ENCODE data around the gene USH1C. TPM values are rescaled to one million over a fixed set of nuclear protein-coding genes. Genes with fewer than 3 reads are reported as not detected.

USH1C gene
- total RNA-seq, 1 donor, result not detected

DNA sequence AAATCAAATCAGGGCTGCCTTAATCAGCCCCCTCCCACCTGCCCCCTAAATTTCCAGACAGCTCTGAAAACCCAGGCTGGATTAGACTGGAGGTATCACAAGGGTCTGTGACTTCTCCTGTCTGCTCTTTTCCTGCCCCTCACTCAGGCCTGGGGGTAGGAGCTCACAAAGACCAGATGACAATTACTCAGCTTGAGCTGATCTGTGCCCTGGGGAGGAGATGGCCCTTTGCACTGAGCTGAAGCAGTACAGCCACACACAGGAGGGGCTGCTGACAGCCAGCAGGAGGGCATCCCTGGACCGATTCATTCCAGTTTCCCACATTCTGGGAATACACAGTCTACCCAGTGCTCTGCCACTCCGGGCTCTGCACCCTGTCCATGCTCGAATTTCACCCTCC, 71.7 kb downstream of the USH1C start:
- Histone ChIP-seq H4K20me1 (ENCODE audit: insufficient read depth, low read length) (no peaks in the 10 kb centered on the region), H3K4me1 (ENCODE audit: insufficient read depth, low read length) (no peaks in the 10 kb centered on the region), H3K36me3 (ENCODE audit: insufficient read depth, low read length) (no peaks in the 10 kb centered on the region), H3K9me3 (ENCODE audit: low read depth, low read length) (no peaks in the 10 kb centered on the region), H3K4me3 (ENCODE audit: insufficient read depth, low read length) (no peak overlapping the region), H3K27ac (ENCODE audit: low read depth, low read length) (no peak overlapping the region), H3K79me2 (ENCODE audit: insufficient read depth, low read length) (no peaks in the 10 kb centered on the region), H3K4me2 (ENCODE audit: insufficient read depth, low read length) (no peak overlapping the region), H3K27me3 (ENCODE audit: insufficient read depth, low read length) (peaks cover 37% of the 10 kb centered on the region), H2AFZ (ENCODE audit: low read length) (no peak overlapping the region)
- TF ChIP-seq, protein P1, sequence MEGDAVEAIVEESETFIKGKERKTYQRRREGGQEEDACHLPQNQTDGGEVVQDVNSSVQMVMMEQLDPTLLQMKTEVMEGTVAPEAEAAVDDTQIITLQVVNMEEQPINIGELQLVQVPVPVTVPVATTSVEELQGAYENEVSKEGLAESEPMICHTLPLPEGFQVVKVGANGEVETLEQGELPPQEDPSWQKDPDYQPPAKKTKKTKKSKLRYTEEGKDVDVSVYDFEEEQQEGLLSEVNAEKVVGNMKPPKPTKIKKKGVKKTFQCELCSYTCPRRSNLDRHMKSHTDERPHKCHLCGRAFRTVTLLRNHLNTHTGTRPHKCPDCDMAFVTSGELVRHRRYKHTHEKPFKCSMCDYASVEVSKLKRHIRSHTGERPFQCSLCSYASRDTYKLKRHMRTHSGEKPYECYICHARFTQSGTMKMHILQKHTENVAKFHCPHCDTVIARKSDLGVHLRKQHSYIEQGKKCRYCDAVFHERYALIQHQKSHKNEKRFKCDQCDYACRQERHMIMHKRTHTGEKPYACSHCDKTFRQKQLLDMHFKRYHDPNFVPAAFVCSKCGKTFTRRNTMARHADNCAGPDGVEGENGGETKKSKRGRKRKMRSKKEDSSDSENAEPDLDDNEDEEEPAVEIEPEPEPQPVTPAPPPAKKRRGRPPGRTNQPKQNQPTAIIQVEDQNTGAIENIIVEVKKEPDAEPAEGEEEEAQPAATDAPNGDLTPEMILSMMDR (IDR thresholded peaks at IDR 0.05; ENCODE audit: extremely low read depth, low read depth, low read length), result no peak
- DNase-seq (ENCODE audit: insufficient read length, low spot score, missing footprints), result no peak

DNA sequence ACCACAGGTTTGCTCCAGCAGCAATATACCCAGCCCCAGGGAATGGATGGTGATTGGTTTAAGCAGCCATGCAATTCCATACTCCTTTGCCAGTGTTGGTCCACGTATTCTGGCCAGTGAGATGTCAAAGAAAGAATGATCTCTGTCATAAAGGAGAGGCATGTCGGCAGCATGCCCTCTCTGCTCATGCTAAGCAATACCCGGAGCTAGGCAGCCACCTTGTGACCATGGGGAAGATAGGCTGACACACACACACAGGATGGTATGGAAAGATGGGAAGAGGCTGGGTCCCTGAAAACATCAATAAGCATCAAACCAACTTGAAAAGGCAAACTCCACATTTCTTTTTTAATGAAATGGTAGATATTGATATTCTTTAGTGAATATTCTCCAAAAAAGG, 72.7 kb downstream of the USH1C start:
- H3K27ac ChIP-seq (ENCODE audit: low read depth, low read length), result no peak overlapping the region
- no peaks in the 10 kb centered on the region for H3K9me3 ChIP-seq (ENCODE audit: low read depth, low read length)
- H3K36me3 ChIP-seq (ENCODE audit: insufficient read depth, low read length), result no peaks in the 10 kb centered on the region
- no peak overlapping the region for H3K4me3 ChIP-seq (ENCODE audit: insufficient read depth, low read length)
- TF ChIP-seq, protein P1 (IDR thresholded peaks at IDR 0.05; ENCODE audit: extremely low read depth, low read depth, low read length), result no peak
- no peaks in the 10 kb centered on the region for H3K4me1 ChIP-seq (ENCODE audit: insufficient read depth, low read length)
- H3K4me2 ChIP-seq (ENCODE audit: insufficient read depth, low read length), result no peak overlapping the region
- H4K20me1 ChIP-seq (ENCODE audit: insufficient read depth, low read length), result no peaks in the 10 kb centered on the region
- no peak overlapping the region for H2AFZ ChIP-seq (ENCODE audit: low read length)
- H3K79me2 ChIP-seq (ENCODE audit: insufficient read depth, low read length), result no peaks in the 10 kb centered on the region
- peak; percentile 62 for DNase-seq (ENCODE audit: insufficient read length, low spot score, missing footprints)
- peaks cover 32% of the 10 kb centered on the region for H3K27me3 ChIP-seq (ENCODE audit: insufficient read depth, low read length)

DNA sequence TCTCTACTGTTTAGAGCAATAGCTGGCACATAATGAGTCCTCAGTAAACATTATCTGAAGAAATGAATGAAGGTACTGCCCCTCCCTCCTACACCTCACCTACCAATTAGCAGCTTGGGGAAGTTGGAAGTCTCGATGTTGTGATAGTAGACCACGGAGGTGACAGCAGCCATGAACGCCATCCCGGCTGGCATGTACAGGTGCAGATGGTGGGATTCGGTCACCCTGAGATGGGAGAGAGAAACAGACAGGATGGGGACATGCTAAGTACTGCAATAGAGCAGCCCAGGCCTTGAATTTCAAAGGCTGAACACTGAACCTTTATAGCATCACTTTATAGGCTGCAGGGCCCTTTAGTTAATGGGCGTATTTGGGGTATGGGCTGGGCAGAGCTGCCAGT, 74.2 kb downstream of the USH1C start:
- peak; percentile 61 for DNase-seq (ENCODE audit: insufficient read length, low spot score, missing footprints)
- Histone ChIP-seq H3K4me3 (ENCODE audit: insufficient read depth, low read length) (no peak overlapping the region), H3K27me3 (ENCODE audit: insufficient read depth, low read length) (peaks cover 20% of the 10 kb centered on the region), H3K4me1 (ENCODE audit: insufficient read depth, low read length) (no peaks in the 10 kb centered on the region), H2AFZ (ENCODE audit: low read length) (no peak overlapping the region), H3K27ac (ENCODE audit: low read depth, low read length) (no peak overlapping the region), H4K20me1 (ENCODE audit: insufficient read depth, low read length) (no peaks in the 10 kb centered on the region), H3K9me3 (ENCODE audit: low read depth, low read length) (no peaks in the 10 kb centered on the region), H3K4me2 (ENCODE audit: insufficient read depth, low read length) (no peak overlapping the region), H3K36me3 (ENCODE audit: insufficient read depth, low read length) (no peaks in the 10 kb centered on the region), H3K79me2 (ENCODE audit: insufficient read depth, low read length) (no peaks in the 10 kb centered on the region)
- TF ChIP-seq, protein P1 (IDR thresholded peaks at IDR 0.05; ENCODE audit: extremely low read depth, low read depth, low read length), result no peak

DNA sequence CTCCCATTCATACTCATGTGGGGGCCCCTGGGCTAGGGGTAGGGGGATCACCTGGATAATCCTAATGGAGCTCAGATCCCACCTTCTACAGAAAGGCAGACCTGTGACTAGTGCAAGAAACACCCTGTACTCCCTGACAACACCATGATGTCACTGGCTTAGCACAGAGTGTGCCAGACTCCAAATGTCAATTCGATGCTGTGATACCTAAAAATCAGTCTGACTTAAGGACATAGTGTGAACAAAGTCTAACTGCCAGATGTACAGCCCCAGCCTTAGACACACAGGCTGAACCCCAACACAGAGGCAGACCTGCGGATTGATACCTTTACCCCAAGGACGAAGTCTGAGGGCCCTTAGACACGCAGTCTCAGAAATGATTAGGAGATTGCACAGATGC, 76.1 kb downstream of the USH1C start:
- Histone ChIP-seq H3K36me3 (ENCODE audit: insufficient read depth, low read length) (no peaks in the 10 kb centered on the region), H3K27me3 (ENCODE audit: insufficient read depth, low read length) (peaks cover 7% of the 10 kb centered on the region), H3K27ac (ENCODE audit: low read depth, low read length) (no peak overlapping the region), H3K4me2 (ENCODE audit: insufficient read depth, low read length) (no peak overlapping the region), H3K4me3 (ENCODE audit: insufficient read depth, low read length) (no peak overlapping the region), H4K20me1 (ENCODE audit: insufficient read depth, low read length) (no peaks in the 10 kb centered on the region), H3K9me3 (ENCODE audit: low read depth, low read length) (no peaks in the 10 kb centered on the region), H2AFZ (ENCODE audit: low read length) (no peak overlapping the region), H3K4me1 (ENCODE audit: insufficient read depth, low read length) (no peaks in the 10 kb centered on the region), H3K79me2 (ENCODE audit: insufficient read depth, low read length) (no peaks in the 10 kb centered on the region)
- DNase-seq (ENCODE audit: insufficient read length, low spot score, missing footprints), result peak; percentile 34
- TF ChIP-seq, protein P1 (IDR thresholded peaks at IDR 0.05; ENCODE audit: extremely low read depth, low read depth, low read length), result no peak
